IPS-18c (cell line): Measurements from ENCODE around the gene CRIP3.
A peak's percentile ranks its signal among the peaks of the same experiment; 100 is the strongest.
"Not testable (repeated sequence)": the region's sequence is repeated elsewhere in the genome, so short reads cannot be mapped to it uniquely, and the experiment has no call there.

Experiments used
- H3K4me3 ChIP-seq: 2 replicates; pipeline ENCODE4 v1.7.0; 2013; ENCODE audit warnings: low read depth, mild to moderate bottlenecking, low read length, moderate library complexity; ENCODE audit not compliant: insufficient read depth
- H3K9me3 ChIP-seq: one replicate; pipeline ENCODE4 v1.6.1; 2013; ENCODE audit warnings: mild to moderate bottlenecking, low read length, moderate library complexity; ENCODE audit not compliant: control insufficient read depth, insufficient read depth

Gene CRIP3

GRCh38 chr6:43308101-43308989 is at the start of gene CRIP3:
Gene CRIP3 (minus strand): TSS chr6:43308826. CDS start chr6:43308792, 34 bp downstream.
- peak within 1 kb of the TSS; percentile 53 for H3K4me3 ChIP-seq
- no peaks in the 10 kb centered on the region for H3K9me3 ChIP-seq

GRCh38 chr6:43355862-43356590 is 47.4 kb upstream of the CRIP3 start:
- H3K4me3 ChIP-seq, result no peak overlapping the region
- no peaks in the 10 kb centered on the region for H3K9me3 ChIP-seq

DNA sequence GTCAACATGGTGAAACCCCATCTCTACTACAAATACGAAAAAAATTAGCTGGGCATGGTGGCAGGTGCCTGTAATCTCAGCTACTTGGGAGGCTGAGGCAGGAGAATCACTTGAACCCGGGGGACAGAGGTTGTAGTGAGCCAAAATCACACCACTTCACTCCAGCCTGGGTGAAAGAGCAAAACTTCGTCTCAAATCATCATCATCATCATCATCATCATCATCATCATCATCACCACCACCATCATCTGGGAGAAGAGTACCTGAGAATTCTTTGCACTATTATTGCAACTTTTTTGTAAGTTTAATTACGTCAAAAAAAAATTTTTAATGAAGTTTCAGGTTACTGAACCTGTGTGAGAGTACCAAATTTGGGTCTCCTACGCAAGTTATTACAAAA is 43.3 kb upstream of the CRIP3 start:
- not testable (repeated sequence) for H3K9me3 ChIP-seq

GRCh38 chr6:43347444-43347843 is 38.8 kb upstream of the CRIP3 start:
- H3K4me3 ChIP-seq, result no peak overlapping the region
- H3K9me3 ChIP-seq, result no peaks in the 10 kb centered on the region

More for the DNA sequence above, 43.3 kb upstream of the CRIP3 start:
- not testable (repeated sequence) for H3K4me3 ChIP-seq

- H3K4me3 ChIP-seq, result no peak overlapping the region
- H3K9me3 ChIP-seq, result no peaks in the 10 kb centered on the region
Observed at GRCh38 chr6:43347021-43347420, 38.4 kb upstream of the CRIP3 start.

GRCh38 chr6:43346243-43346642 is 37.6 kb upstream of the CRIP3 start:
- not testable (repeated sequence) for H3K9me3 ChIP-seq, H3K4me3 ChIP-seq

GRCh38 chr6:43339168-43339567 is 30.5 kb upstream of the CRIP3 start:
- H3K9me3 ChIP-seq, result no peaks in the 10 kb centered on the region
- no peak overlapping the region for H3K4me3 ChIP-seq

- no peak overlapping the region for H3K4me3 ChIP-seq
- no peaks in the 10 kb centered on the region for H3K9me3 ChIP-seq
Observed at GRCh38 chr6:43338243-43338642, 29.6 kb upstream of the CRIP3 start.

GRCh38 chr6:43336382-43336781 is 27.8 kb upstream of the CRIP3 start:
- H3K4me3 ChIP-seq, result no peak overlapping the region
- no peaks in the 10 kb centered on the region for H3K9me3 ChIP-seq

- Histone ChIP-seq H3K9me3 (no peaks in the 10 kb centered on the region), H3K4me3 (no peak overlapping the region)
Observed at GRCh38 chr6:43335469-43335868, 26.8 kb upstream of the CRIP3 start.

GRCh38 chr6:43334466-43335095 is 26.0 kb upstream of the CRIP3 start:
- no peaks in the 10 kb centered on the region for H3K9me3 ChIP-seq
- no peak overlapping the region for H3K4me3 ChIP-seq

DNA sequence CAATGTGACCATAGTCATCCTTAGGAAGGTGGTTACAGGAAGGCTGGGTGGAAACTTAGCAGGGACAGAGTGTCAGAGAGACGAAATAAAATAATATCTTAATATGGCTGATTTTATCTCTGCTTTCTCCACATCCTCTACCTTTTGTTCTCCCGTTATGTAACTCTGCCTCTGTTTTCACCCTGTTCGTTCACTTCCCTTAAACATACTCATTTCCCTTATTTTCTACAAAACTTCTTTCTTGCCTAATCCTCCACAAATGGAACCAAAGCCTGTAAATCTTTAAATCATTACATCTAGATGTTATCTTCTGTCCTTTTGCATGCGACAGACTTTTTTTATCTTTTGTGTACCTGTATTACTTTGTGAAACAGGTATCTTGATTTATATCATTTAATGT is 23.3 kb upstream of the CRIP3 start:
- H3K4me3 ChIP-seq, result no peak overlapping the region
- H3K9me3 ChIP-seq, result no peaks in the 10 kb centered on the region

- Histone ChIP-seq H3K9me3 (no peaks in the 10 kb centered on the region), H3K4me3 (no peak overlapping the region)
Observed at GRCh38 chr6:43331470-43331869, 22.8 kb upstream of the CRIP3 start.

GRCh38 chr6:43328528-43328927 is 19.9 kb upstream of the CRIP3 start:
- H3K9me3 ChIP-seq, result no peaks in the 10 kb centered on the region
- no peak overlapping the region for H3K4me3 ChIP-seq

DNA sequence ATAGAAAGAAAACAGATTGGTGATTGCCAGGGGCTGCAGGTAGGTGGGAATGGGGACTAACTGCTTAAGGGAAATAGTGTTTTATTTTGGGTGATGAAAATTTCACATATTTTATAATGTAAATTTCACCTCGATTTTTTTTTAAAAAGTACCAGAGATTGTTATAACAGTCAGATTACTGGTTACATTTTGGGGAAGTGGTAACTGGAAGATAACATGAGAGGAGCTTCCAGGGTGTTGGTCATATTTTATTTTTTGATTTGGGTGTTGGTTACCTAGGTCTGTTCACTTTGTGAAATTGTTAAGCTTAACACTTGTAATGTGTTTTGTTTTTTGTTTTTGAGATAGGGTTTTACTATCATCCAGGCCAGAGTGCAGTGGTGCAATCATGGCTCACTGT is 17.2 kb upstream of the CRIP3 start:
- no peak overlapping the region for H3K4me3 ChIP-seq
- no peaks in the 10 kb centered on the region for H3K9me3 ChIP-seq

GRCh38 chr6:43318011-43318410 is 9.4 kb upstream of the CRIP3 start:
- no peaks in the 10 kb centered on the region for H3K9me3 ChIP-seq
- no peak overlapping the region for H3K4me3 ChIP-seq

- no peaks in the 10 kb centered on the region for H3K9me3 ChIP-seq
- no peak overlapping the region for H3K4me3 ChIP-seq
Observed at GRCh38 chr6:43313813-43314212, 5.2 kb upstream of the CRIP3 start.

- no peak overlapping the region for H3K4me3 ChIP-seq
- no peaks in the 10 kb centered on the region for H3K9me3 ChIP-seq
Observed at GRCh38 chr6:43311666-43312065, 3.0 kb upstream of the CRIP3 start.
